SHP77 treated with DMSO at 0.1 percent for 48 hours (cell line): Measurements from ENCODE around the gene RFNG.

Experiments
- DNase-seq: peaks from one replicate; lab custom pipeline; 2025; lab: John Stamatoyannopoulos, UW

RFNG gene

DNA sequence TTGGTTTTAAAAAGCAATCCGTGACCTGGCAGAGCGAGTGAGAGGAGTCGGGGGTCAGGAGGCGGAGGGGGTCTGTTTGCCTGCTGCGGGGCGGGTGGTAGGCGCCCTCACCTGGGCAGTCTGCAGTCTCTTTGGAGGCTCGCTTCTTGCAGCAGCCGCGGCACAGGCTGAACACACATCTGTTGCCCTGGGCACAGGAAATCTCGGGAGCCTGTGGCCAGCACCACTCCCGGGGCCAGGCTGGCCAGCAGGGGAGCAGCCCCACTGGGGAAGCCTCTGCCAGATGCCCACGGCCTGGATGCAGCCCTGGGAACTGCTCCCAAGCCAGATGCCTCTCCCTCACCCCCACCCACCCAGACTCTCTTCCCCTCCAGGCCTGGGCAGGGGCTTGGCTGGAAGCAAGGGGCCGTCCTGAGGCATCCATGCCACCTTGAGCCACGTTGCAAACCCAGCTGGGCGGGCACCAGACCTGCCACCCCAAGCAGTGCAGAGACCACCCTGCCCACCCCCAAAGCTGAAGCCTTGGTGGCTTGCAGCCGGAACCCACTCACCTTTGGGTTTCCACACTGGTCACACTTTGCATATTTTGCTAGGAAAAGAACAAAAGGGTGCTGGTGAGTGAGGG is 6.7 kb upstream of the RFNG start:
- DNase-seq: no peak

DNA sequence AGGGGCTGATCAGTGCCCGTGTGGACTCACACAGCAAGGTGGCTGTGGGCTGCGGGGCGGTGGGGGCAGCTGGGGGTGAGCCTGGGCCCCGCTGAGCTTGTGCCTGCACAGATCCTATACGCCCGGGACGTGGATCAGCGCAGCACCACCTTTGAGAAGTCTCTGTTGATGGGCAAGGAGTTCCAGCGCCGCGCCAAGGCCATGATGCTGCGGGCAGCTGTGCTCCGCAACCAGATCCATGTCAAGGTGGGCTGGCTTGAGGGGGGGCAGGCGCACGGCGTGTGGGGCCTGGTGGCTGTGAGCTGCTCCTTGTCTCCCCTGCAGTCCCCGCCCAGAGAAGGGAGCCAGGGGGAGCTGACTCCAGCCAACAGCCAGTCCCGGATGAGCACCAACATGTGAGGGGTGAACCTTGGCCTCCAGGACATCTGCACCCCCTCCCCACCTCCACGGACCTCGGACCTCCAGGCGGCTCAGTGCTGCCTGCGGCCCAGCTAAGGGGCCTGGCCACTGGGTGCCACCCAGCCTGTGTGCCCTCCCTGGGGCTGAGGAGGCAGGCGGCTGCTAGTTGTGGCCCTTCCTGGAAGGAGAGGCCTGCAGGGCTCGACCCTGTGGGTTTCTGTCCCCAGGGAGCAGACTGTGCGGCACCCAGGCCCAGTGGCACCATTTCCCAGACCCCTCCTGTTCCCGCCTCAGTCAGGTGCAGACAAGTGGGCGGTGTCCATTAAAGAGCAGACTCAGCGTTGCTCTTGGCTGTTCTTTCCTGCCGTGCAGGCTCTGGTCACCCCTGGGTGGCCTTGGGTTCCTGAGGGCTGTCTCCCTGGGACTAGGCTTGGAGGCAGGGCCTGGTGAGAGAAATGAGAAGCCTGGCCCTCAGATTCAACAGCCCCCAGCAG is 5.4 kb upstream of the RFNG start:
- DNase-seq: no peak

DNA sequence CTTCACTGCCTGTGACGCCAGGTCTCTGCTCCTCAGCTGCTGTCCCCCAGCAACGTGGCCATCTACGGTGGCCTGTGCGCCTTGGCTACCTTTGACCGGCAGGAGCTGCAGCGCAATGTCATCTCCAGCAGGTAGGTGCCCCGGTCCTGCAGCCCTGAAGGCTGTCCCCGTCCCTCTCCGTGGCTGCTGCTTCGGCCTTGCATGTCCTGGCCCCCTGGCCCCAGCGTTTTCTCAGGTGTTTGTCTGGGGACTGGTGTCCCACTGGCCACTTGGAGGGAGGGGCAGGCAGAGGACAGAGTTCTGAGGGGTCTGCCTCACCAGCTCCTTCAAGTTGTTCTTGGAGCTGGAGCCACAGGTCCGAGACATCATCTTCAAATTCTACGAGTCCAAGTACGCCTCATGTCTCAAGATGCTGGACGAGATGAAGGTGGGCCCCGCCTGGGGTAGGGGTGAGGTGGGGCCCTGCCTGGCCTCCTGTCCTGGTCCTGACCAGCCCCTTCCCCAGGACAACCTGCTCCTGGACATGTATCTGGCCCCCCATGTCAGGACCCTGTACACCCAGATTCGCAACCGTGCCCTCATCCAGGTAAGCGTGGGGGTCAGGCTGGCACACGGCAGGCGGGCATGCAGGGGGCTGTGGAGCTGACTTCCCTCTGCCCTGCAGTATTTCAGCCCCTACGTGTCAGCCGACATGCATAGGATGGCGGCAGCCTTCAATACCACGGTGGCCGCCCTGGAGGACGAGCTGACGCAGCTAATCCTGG is 4.5 kb upstream of the RFNG start:
- no peak for DNase-seq

DNA sequence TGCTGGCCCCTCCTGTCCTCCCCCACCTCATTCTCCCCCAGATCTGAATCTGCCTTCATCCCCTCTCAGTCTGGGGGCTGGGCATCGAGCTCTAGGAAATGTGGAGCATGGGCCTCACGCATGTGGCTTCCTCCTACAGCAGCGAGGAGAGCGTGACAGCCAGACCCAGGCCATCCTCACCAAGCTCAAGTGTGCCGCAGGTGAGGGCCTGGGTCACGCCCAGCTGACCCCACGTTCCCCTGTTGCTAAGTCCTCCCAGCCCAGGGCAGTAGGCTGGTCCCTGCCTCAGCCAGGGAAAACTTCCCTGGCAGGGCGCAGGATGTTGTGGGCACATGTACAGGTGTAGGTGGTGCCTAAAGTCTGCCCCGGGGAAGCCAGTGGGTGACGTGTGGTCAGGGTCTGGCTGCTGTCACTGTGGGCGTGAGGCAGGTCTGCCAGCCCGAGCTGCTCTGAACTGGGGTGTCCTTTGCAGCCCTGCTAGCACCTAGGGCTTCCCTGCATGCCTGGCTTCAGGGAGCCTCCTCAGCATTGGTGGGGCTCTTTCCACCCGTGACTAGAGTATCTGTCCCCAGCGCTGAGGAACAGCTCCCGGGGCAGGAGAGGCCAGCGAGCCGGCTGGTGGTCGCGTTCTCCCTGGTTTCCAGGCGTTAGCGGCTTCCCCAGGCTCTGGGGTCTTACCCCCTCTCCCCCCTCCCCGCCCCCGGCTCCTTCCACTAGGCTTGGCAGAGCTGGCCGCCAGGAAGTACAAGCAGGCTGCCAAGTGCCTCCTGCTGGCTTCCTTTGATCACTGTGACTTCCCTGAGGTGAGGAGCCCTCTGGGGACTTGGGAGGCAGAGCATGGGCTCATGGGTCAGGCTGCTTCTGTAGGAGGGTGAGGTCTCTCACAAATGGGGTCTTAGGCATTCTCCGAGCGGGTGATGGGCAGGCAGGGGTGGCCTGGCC is 3.7 kb upstream of the RFNG start:
- no peak for DNase-seq

DNA sequence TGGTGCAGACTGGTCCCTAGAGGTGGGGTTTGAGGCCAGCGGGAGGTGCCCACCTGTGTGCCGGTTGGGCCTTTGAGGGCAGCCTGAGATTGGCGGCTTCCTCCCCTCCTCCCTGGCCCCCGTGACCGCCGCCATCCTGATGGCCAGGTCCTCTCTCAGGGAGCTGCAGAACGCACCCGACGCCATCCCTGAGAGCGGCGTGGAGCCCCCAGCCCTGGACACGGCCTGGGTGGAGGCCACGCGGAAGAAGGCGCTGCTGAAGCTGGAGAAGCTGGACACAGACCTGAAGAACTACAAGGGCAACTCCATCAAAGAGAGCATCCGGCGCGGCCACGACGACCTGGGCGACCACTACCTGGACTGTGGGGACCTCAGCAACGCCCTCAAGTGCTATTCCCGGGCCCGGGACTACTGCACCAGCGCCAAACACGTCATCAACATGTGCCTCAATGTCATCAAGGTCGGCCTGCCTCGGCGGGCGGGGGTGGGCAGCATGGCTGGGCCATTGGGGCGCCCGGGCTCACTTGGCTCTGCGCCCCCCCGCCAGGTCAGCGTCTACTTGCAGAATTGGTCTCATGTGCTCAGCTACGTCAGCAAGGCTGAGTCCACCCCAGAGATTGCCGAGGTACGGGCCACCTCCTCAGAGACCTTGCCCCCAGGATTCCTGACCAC is 2.9 kb upstream of the RFNG start:
- no peak for DNase-seq

DNA sequence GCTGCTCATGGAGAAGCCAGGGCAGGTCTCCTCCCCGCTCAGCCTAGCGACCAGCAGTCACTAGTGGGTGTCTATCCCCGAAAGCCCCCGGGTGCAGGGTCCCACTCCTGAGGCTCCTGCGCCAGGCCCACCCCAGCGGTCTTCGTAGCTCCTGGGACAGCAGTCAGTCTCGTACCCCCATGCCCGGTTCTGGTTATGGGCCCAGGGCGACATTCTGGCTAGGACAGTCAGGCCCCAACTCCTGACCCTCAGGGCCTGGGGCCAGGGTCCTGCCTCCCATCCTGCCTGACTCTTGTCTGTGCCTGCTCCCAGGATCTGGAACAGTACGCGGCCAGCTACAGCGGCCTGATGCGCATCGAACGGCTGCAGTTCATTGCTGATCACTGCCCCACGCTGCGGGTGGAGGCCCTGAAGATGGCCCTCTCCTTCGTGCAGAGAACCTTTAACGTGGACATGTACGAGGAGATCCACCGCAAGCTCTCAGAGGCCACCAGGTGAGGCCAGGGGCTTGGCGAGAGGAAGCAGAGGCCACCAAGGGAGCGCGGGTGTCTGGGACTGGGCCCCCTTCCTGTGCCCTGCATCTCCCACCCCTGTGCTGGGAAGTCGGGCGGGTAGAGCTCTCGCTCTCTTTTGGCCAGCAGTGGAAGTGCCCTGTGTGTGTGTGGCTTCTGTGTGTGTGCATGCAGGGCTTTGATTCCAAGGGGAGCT is 2.1 kb upstream of the RFNG start:
- no peak for DNase-seq

DNA sequence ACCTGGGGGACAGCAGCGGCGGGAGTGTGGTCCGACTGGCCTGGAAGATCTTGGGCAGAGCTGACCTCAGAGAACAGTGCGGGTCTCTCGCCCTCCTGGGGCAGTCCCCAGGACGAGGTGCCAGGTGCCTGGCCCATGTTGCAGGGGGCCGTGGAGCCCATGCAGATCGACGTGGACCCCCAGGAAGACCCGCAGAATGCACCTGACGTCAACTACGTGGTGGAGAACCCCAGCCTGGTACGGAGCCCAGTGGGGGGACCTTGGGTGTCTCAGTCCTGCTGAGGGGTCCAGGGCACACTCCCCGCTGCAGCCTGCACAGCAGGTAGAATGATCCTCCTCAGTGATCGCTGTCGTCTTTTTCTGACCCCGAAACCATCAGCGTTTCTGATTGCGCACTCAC is 1.5 kb upstream of the RFNG start:
- no peak for DNase-seq

DNA sequence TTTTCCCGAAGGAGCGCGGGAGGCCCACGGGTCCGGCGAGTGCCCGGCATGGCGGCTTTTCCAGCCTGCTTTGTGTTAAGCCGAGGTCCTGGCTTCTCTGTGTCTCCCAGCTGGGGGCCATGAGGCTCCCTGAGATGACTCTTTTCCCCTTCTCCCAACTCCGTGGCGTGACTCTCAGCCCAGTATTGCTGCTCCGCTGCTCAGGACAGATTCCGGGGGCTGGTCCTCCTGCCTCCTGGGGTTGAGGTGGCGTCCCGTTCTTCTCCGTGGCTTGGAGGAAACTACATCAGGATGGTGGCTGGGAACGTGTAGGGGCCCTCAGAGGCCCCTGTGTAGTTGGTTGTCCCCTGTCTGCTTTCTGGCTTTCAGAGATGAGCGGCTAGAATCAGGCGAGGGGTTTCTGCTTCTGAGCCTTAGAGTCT is 1.0 kb upstream of the RFNG start:
- DNase-seq: no peak

DNA sequence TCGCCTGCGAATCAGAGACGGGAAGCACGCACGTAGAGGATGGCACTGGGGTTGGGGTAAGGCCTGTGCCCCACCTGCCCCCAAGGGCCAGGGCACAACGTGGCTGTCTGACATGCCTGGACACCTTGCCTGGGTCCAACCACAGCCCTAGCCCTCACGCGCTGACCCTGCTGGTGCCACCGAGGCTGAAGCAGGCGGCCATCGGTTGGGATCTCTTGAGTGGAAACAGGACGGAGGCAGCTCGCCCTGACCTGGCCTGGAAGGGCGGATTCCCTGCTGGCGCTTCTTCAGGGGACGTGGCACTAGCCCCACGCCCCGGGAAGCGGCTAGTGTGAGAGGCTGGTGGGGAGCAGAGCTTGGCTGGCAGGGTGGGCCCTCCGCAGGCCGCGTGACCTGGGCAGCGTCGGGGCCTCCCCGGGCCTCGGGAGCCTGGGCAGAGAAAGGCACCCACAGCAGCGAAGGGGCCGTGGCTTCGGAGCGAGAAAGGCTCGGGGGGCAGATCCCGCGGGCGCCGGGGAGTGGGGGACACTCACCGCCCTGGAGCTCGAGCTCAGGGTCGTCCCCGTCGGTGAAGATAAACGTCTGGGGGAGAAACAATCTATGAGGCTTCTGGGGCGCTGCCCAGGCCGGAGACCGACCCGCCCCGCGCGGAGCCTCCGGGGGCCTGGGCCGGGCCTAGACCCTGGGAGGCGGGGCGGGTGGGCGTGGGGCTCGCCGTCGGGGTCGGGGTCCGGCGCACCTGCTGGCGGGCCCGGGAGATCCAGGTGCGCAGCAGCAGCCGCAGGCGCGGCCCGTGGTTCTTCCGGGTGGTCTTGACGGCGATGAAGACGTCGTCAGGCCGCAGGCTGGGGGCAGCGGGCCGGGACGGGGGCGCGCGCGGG is 610 bp downstream of the RFNG start:
- no peak for DNase-seq

DNA sequence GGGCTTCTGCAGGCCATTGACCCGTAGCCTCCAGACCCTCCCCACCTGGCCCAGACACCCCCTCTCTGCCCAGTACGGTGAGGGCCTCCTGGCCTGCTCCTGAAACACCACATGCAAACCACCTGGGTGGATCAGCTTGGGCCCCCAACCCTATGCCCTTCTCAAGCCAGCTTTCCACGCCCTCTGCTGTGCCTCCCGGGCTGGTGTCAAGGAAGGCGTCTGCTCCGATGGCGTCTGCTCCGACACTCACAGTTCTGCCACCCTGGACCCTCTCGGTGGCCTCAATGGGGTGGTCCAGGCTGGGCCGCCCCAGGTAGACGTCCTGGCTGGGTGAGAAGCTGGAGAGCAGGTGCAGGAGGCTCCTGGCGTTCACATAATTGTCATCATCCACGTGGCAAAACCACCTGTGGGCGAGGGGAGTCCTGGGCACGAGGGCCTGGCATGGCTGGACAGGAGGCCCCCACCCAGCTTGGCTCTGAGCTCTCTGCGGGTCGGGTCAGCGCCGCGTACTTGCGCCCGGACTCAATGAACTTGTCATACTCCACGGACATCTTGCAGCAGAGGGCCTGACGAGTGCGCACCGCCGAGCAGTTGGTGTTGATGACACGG is 1.4 kb downstream of the RFNG start:
- no peak for DNase-seq

DNA sequence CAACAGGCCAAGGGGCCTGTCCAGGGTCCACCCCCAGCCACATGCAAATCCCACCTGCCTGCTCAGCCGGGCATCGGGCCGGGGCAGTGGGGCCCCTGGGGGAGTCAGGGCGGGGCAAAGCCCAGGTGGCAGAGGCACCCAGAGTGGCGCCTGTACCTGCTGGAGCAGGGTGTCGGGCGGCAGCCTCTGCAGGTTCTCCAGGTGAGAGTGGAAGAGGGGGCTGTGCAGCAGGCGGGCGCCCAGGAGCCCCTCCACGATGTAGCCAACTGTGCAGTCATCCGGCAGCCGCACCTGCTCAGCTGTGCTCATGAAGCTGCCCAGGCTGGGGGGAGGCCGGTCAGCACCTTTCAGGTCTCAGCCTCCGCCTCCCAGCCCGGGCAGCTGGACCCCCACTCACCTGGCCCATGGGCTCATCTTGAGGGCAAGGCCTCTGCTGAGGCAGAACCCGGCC is 2.1 kb downstream of the RFNG start:
- no peak for DNase-seq

DNA sequence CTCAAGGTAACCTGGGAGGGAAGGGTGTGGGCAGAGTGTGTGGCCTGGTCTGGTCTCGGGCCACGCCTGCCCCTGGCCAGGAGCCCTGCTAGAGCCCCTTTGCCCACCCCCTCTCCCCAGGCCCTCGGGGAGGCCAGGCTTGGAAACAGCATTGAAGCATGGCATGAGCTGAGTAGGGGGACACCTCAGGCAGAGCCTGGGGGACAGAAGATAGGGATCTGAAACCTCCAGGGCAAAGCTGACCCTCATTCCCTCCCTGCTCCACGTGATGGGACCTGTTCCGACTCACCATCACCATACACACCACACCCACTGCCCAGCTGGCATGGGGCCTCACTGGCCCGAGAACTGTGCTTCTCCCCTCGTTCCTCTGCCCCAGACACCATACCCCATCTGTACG is 2.5 kb downstream of the RFNG start:
- no peak for DNase-seq

DNA sequence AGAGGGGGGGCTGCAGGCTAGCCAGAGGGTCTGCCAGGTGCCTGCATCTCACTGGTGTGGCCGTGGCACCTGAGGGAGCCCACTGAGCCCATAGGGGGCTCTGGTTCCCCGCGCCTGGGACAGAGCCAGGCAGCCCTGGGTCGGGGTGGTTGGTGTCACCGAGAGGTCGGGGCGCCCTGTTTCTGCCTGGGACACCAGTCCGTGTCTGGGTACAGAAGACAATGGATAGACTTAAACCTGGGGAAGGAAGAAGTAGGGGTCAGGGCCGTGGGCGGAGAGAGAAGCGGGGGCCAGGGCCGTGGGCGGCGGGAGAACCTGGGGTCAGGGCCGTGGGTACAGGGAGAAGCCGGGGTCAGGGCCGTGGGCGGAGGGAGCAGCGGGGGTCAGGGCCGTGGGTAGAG is 3.0 kb downstream of the RFNG start:
- DNase-seq: no peak

DNA sequence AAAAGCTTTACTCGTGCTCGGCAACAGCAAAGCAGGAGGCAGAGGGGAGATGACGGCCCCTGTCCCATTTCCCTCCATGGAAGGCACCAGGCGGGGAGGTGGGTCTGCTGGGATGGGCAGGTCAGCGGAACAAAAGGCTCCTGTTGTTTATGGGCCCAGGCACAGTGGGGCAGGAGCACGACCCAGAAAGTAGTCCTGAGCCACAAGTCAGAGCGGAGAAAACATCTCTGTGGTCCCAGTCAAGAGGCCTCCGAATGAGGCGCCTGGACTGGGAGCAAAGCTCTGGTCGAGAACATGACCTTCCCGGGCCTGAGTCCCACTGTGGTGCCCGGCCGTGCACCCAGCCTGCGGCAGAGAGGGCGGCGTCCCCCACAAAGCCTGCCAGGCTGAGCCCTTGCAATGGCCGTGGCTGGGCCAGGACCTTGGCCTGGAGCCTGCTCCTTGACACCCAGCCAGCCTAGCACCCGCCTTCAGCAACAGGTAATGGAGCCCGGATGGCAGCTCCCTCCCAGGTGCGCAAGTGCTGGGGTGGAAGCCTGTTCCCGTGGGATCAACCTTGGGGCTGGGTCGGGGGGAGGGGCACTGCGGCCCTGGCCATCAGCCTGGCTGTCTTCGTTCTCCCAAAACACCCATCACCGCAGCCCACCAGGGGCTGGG is 3.6 kb downstream of the RFNG start:
- DNase-seq: no peak

DNA sequence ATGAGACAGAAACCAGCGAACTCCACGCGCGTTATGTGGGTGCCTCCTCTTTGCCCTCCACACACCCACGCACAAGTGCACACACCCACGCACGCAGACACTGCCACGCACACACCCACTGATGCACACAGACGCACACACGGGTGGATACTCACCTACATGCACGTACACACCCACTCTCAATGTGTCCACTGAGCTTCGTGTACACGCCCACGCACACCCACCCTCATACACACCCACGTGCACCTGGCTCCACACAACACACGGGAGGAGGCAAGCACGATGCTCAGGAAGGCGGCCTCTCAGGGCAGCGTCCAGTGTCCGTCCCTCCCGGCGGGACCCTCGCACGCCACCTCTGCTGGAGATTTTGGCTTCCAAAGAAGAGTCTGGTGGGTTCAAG is 4.2 kb downstream of the RFNG start:
- DNase-seq: no peak

DNA sequence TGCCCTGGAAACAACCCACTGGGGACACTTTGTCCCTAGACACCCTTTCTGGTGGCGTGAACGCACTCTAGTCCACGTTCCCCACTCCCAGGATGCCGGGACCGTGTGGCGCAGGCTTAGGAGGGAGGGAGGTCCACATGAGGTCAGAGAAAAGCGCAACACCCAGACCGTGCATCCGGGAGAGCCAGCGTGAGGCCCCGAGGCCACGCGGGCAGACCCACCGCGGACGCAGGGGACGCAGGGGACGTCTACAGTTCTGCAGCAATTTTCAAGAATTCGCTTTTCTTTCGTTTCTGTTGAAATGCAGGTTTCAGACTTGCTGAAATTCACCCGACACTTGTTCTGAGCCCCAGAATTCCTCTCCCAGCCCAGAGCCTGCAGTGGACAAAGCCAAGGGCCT is 4.7 kb downstream of the RFNG start:
- DNase-seq: no peak

DNA sequence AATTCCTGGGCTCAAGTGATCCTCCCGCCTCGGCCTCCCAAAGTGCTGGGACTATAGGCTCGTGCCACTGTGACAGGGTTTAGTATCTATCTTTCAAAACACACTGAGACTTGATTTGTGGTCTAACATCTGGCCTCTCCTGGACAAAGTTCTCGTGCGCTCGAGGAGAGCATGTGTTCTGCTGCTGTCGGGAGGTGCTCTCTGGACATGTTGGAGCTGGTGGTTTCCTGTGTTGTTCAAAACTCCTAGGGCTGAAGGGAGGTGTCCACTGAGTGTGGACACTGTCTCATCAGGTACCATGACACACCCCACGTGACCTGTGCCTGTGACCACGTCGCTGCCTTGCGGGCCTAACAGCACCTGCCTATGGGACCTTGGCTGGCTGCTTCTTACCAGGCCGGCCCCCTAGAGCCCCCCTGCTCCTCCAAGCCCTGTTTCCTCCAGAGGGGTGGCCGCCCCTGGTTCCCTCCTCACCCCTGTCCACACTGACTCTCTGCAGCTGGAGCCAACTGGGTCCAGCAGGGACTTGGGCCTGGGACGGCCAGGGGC is 5.6 kb downstream of the RFNG start:
- DNase-seq: no peak

DNA sequence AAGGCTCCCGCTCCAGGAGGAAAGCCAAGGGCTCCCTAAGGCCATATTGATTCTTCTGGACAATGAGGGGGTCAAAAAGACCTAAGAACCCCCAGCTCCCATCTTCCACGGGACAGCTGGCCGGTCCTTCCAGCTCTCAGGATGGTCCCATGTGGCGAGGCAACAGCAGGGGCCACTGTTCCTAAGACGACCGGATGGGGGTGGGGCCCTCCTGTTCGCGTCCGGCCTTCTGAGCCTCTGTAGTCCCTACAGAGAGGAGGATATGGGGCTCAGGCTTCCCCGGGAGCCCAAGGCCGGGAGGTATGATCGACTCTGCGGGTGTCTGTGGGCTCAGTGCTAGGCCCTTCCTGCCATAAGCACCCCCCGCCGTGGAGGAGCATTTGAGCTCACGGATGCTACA is 8.1 kb downstream of the RFNG start:
- no peak for DNase-seq
